MCF 10A (cell line): Measurements from ENCODE around the gene PIP5KL1. TPM values are rescaled to one million over a fixed set of nuclear protein-coding genes. Genes with fewer than 3 reads are reported as not detected.
A peak's percentile ranks its signal among the peaks of the same experiment; 100 is the strongest.

Experiments
- BruUV-seq: library from RNA; stranded (reverse); fragments of 400-500 nt; replicated peaks from 2 replicates; lab custom pipeline; 2021; lab: Mats Ljungman, UMichigan
- CTCF ChIA-PET: fragments of 300-600 bp; sonication (Branson Sonifier 250); formaldehyde crosslinking; extraction: SDS; loops from one replicate; lab custom pipeline; 2021; ENCODE audit warnings: antibody characterized with exemption, inconsistent platforms; lab: Yijun Ruan, JAX
- POLR2A ChIA-PET: fragments of 300-600, 350-650 bp; sonication (Branson Sonifier 250); formaldehyde crosslinking; extraction: SDS; loops from one replicate; lab custom pipeline; 2020; ENCODE audit warnings: antibody characterized with exemption, inconsistent platforms; lab: Yijun Ruan, JAX
- DNase-seq: peaks from one replicate; pipeline ENCODE4 v3.0.0-alpha.2; 2018; ENCODE audit not compliant: unreplicated experiment
- H3K27ac Mint-ChIP-seq: one replicate; pipeline ENCODE4 v1.8.0; 2022; ENCODE audit warnings: mild to moderate bottlenecking, low read depth, mixed read lengths; ENCODE audit not compliant: unreplicated experiment
- H3K27me3 Mint-ChIP-seq: one replicate; pipeline ENCODE4 v1.8.0; 2022; ENCODE audit warnings: mixed read lengths; ENCODE audit not compliant: insufficient read depth, unreplicated experiment
- H3K36me3 Mint-ChIP-seq: one replicate; pipeline ENCODE4 v1.8.0; 2022; ENCODE audit warnings: mild to moderate bottlenecking, moderate library complexity, mixed read lengths; ENCODE audit not compliant: insufficient read depth, unreplicated experiment
- H3K4me1 Mint-ChIP-seq: one replicate; pipeline ENCODE4 v1.8.0; 2022; ENCODE audit warnings: mixed read lengths; ENCODE audit not compliant: insufficient read depth, unreplicated experiment
- H3K4me3 Mint-ChIP-seq: one replicate; pipeline ENCODE4 v1.8.0; 2022; ENCODE audit warnings: mild to moderate bottlenecking, moderate library complexity, mixed read lengths; ENCODE audit not compliant: unreplicated experiment
- H3K9me3 Mint-ChIP-seq: one replicate; pipeline ENCODE4 v1.8.0; 2022; ENCODE audit warnings: mixed read lengths; ENCODE audit not compliant: unreplicated experiment
- intact Hi-C: fragments of 100-400 bp; cut with micrococcal nuclease; formaldehyde crosslinking; loops from 2 replicates; pipeline ENCODE4 v1.14.1; 2022
- total RNA-seq: library from RNA; stranded (reverse); gene quantifications from 2 replicates; pipeline ENCODE4 v1.2.3, GENCODE V29; 2022
- TF ChIP-seq, protein P1 (sequence below): fragments of 200-600 bp; IDR thresholded peaks from one replicate; pipeline ENCODE4 v1.8.0; 2022; ENCODE audit warnings: antibody characterized with exemption, mild to moderate bottlenecking; ENCODE audit not compliant: unreplicated experiment

The PIP5KL1 gene
- total RNA-seq, 1 experiment from 2014 or later: 4.0 TPM

DNA sequence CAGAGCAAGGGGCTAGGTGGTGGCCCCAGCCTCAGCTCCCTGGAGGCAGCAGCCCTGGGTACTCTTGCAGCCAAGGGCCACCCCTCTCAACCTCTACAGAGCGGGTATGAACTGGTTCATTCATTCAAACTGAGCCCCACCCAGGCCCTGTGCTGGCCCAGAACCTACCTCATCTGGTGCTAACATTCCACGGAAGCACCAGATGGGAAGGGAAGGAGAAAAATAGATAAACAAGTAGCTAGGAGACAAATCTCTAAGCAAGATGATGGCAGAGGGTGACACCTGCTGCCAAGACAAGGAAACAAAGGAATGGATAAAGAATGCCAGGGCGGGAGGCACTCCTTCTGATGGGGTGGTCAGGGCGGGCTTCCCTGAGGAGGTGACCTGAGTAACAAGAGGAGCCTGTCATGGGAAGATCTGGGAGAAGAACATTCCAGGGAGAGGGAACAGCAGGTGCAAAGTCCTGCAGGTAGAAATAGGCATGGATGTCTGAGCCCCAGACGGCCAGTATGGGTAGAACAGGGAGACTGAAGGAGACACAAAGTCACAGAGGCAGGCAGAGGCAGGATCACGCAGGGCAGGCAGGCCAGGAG is 19.9 kb downstream of the PIP5KL1 start:
- CTCF ChIA-PET: interaction anchor here (0.6 to 1.1 kb wide), 4 partner anchors 11 to 286 kb away, joined by 3 to 4 read pairs (median 3); partner anchors contain the start of gene ST6GALNAC6
- Mint-ChIP-seq H3K4me3 (no peak overlapping the region), H3K27ac (peak overlapping the region; percentile 68), H3K27me3 (no peaks in the 10 kb centered on the region), H3K9me3 (no peaks in the 10 kb centered on the region), H3K4me1 (peaks cover 8% of the 10 kb centered on the region), H3K36me3 (peaks cover 16% of the 10 kb centered on the region)
- POLR2A ChIA-PET: interaction anchor here (0.6 to 1.2 kb wide), 4 partner anchors 9 to 1098 kb away, joined by 3 read pairs; no protein-coding TSS in a partner anchor
- TF ChIP-seq, protein P1, sequence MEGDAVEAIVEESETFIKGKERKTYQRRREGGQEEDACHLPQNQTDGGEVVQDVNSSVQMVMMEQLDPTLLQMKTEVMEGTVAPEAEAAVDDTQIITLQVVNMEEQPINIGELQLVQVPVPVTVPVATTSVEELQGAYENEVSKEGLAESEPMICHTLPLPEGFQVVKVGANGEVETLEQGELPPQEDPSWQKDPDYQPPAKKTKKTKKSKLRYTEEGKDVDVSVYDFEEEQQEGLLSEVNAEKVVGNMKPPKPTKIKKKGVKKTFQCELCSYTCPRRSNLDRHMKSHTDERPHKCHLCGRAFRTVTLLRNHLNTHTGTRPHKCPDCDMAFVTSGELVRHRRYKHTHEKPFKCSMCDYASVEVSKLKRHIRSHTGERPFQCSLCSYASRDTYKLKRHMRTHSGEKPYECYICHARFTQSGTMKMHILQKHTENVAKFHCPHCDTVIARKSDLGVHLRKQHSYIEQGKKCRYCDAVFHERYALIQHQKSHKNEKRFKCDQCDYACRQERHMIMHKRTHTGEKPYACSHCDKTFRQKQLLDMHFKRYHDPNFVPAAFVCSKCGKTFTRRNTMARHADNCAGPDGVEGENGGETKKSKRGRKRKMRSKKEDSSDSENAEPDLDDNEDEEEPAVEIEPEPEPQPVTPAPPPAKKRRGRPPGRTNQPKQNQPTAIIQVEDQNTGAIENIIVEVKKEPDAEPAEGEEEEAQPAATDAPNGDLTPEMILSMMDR: peak; percentile 31
- intact Hi-C loops: no loop called here
- BruUV-seq: no TSS peak
- DNase-seq: peak; percentile 39

DNA sequence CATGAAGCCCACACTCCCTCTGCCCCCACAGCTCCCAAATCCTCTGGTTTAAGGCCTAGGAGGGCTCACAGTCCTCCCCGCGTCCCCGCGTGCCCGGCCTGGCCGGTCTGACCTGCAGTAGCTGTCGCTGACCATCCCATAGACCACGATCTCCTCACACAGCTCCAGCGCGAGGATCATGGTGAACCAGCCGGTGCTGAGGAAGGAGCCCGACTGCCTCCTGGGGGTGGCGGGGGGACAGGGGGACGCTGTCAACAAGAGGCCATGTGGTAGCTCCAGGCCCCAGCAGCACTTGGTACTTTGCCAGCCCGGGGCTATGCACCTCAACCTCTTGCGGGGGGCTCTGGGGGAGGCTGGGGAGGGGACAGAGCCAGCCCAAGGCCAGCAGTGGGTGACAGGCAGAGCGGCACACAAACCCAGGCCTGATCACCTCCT is 20.7 kb downstream of the PIP5KL1 start:
- TF ChIP-seq, protein P1: no peak
- no peaks in the 10 kb centered on the region for H3K9me3 Mint-ChIP-seq

DNA sequence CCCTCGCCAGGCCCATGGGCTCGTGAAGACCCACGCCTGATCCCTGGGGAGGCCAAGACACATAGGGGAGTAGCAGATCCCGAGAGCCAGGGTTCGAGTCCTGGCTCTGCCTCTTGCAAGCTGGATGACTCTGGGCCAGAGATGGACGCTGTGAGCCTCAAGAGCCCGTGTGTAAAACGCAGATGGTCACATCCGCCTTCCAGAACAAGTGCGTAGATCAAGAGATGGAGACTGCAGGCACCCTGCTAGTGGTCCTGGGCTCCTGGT is 22.0 kb downstream of the PIP5KL1 start:
- Mint-ChIP-seq H3K4me1 (peaks cover 8% of the 10 kb centered on the region), H3K9me3 (no peaks in the 10 kb centered on the region), H3K27me3 (no peaks in the 10 kb centered on the region), H3K4me3 (no peak overlapping the region), H3K27ac (no peak overlapping the region), H3K36me3 (peaks cover 17% of the 10 kb centered on the region)
- DNase-seq: no peak
- CTCF ChIA-PET: interaction anchor here (1.1 kb wide), 1 partner anchor 174 kb away, joined by 3 read pairs; the partner anchor contains the start of gene TOR2A
- TF ChIP-seq, protein P1: no peak
- POLR2A ChIA-PET: no interaction called here
- BruUV-seq: no TSS peak
- intact Hi-C loops: no loop called here

More for the DNA sequence above, 20.7 kb downstream of the PIP5KL1 start:
- Mint-ChIP-seq H3K4me3 (no peak overlapping the region), H3K27me3 (no peaks in the 10 kb centered on the region), H3K36me3 (peaks cover 21% of the 10 kb centered on the region), H3K27ac (no peak overlapping the region), H3K4me1 (peaks cover 8% of the 10 kb centered on the region)
- no peak for DNase-seq
- POLR2A ChIA-PET: interaction anchor here (0.6 to 1.2 kb wide), 3 partner anchors 10 to 298 kb away, joined by 3 read pairs; partner anchors contain the start of gene STXBP1
- intact Hi-C loops: no loop called here
- no TSS peak for BruUV-seq
- CTCF ChIA-PET: interaction anchor here (0.7 to 1.1 kb wide), 6 partner anchors 10 to 169 kb away, joined by 3 to 4 read pairs (median 4); partner anchors contain the start of gene ST6GALNAC6

DNA sequence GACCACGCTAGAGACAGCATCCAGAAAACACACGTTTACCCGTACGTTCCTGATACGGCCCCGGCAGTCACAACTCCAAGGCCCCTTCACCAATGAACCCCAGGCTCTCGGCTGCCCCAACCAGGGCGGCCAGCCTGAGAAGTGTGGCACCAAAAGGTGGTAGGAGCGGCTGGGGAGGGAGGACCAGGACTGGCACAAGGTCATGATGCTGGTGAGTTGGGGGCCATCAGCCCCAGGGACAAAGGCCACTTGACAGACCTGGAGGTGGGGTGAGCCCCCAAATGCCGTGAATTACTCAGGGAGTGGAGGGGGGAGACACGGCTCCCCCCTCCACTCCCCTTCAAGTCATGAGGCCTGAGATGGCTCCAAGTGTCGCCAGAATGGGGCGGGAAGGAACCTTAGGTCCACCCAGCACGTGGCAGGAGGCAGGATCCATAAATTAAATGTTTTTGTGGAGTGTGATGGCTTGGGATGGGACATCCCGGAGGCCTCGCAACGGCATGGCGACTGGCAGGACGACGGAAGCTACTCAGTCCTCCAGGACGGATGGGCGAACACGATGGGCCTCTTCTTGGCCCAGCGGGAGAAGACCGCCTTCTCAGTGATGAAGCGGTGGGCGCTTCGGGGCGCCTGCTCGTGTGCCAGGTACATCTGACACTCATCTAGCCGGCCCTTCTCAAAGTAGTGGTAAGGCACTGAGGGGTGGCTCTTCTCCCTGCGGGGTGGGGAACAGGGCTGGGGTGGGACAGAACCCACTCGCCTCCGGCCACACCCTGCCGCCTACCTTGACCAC is 22.5 kb downstream of the PIP5KL1 start:
- ChIA-PET POLR2A (no interaction called here), CTCF (no interaction called here)
- H3K4me1 Mint-ChIP-seq: peaks cover 8% of the 10 kb centered on the region
- H3K9me3 Mint-ChIP-seq: no peaks in the 10 kb centered on the region
- BruUV-seq: no TSS peak
- H3K36me3 Mint-ChIP-seq: peaks cover 16% of the 10 kb centered on the region
- intact Hi-C loops: no loop called here
- H3K27ac Mint-ChIP-seq: no peak overlapping the region
- no peak overlapping the region for H3K4me3 Mint-ChIP-seq
- DNase-seq: no peak
- TF ChIP-seq, protein P1: no peak
- no peaks in the 10 kb centered on the region for H3K27me3 Mint-ChIP-seq
